Stimulated activated CD4-positive, alpha-beta T cell treated with anti-CD3 and anti-CD28 coated beads, Interleukin-1b, Interleukin-23, amount 100 ng/mL, for 48 hours (primary cell): ENCODE results near the gene LHCGR.
"Not testable (repeated sequence)": the region's sequence is repeated elsewhere in the genome, so short reads cannot be mapped to it uniquely, and the experiment has no call there.

Source experiments
- DNase-seq: peaks from one replicate; pipeline ENCODE4 v3.0.0-alpha.2; 2020

LHCGR gene

DNA sequence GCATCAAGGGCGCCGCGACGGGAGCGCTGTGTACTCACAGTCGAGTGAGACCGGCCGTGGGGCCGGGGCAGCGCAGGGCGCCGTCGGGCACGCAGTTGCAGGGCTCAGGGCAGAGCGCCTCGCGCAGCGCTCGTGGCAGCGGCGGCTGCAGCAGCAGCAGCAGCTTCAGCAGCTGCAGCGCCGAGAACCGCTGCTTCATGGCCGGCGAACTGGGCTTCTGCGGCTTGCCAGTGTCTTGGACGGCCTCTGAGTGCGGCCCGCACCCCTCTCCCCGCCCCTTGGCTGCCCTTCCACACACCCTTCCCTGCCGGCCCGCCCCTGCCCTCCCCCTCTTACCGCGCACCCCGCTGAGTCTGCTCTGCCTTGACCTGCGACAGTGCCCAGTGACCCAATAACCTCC lies at the start of gene LHCGR:
Gene LHCGR (minus strand): TSS at position 252 of the 400 bp plus-strand sequence. CDS start 53 bp downstream, at position 199.
- no peak for DNase-seq

DNA sequence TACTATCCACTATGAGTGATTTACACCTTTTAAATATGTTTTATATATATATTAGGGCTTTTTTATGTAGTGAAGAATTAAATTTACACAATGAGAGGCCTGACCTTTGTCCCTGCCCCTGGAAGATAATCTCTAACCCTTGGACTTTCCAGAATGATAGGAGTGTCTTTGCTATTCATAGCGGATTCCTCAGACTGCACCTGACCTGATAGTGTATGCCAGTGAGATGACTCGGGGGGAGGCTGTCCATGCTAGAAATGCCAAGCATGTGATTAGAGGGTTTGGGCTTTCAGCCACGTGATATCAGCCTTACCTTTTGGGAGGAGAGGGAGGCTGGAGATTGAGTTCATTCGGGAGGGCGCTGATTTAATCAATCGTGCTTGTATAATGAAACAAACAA lies 44.1 kb upstream of the LHCGR start:
- DNase-seq, result no peak

DNA sequence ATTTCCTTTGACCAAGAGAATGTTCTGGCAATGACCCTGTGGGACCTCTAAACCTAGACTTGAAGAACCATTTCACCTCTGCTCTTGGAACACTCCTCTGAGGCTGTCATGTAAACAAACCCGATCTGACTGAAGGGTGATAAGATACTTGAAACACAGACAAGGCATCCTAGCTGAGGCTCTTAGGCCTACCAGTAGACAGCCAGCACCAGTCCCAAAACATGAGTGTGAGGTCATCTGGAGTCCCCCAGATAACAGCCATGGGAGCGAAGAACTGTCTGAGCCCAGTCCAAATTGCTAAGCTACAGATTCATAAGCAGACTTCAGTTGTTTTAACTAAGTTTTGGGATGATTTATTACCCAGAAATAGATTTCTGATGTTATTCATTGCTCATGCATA lies 39.5 kb upstream of the LHCGR start:
- no peak for DNase-seq

DNA sequence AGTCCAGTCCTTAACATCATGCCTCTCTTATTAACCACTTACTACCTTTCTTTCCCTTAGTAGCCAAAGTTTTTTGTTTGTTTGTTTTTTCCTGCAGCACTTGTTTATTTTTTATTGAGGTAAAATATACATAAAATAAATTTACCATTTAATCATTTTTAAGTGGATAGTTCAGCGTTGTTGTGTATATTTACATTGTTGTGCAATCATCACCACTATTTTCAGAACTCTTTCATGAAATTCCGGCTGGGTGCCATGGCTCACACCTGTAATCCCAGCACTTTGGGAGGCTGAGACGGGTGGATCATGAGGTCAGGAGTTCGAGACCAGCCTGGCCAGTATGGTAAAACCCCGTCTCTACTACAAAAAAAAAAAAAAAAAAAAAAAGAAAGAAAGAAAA lies 38.1 kb upstream of the LHCGR start:
- no peak for DNase-seq

DNA sequence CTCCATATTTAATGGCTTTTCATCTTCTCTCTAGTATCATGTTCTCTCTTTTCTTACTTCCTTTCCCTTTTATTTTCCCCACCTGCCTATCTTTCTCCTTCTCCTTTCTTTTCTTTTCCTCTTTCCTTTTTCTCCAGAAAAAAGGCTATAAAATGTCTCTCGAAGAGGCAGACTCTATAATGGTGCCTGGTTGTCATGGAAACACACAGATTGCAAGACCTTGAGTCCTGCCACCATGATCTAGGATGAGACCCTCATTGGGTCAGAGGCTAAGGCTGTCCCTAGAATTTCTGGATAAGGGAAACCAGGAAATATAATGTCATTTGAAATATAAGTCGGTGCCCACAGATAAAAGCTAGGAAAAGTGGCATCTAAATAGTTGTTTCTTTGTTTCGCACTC lies 36.5 kb upstream of the LHCGR start:
- DNase-seq, result no peak

DNA sequence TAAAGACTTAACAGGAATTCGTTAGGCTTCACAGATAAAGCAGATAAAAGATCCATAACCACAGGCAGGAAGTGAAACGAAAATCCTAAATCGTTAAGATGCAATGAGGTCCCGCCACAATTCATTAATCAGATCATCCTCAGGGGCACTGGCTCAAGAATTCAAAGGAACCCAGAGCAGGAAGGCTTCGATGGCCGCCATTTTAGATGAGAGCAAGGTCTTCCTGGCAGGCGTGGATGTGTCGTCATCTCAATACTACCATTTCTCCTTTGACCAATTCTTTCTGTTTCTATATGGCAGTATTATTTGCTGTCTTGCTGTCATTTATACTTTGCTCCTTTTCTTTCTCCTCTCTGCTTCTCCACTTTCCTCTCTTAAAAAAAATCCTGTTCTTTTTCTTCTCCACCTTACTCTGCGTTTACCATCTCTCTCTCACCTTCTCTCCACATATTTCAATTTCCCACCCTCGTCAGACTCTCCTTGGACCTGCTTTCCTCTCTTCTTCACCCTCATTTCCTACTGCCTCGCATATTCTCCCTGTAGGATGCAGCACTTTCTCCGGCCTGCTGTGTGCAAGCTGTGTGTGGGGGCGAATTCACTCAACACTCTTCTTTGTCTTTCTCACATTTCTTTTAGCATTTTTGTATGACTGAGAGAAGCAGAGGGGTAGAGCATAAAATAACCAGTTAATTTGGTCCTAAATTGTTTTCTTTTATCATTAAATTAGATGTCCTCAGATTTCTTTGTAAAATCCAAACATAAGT lies 35.1 kb upstream of the LHCGR start:
- no peak for DNase-seq

DNA sequence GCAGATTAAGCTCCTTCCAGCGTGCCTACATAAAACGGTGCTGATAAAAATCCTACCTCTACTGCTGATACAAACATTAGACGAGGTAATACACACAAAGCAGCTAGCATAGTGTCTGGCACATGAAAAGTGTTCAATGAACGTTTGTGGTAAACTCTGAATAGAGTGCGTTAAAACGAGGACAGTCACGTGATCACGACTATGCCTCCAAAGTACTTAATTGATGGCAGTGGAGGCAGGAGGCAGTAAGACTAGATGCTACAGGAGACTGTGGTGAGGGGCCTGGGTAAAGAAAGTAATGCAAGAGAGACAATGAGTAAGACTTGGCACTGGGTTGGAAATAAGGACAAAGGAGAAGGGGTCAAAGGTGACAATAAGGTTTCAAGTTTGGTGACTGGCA lies 32.1 kb upstream of the LHCGR start:
- DNase-seq, result no peak

DNA sequence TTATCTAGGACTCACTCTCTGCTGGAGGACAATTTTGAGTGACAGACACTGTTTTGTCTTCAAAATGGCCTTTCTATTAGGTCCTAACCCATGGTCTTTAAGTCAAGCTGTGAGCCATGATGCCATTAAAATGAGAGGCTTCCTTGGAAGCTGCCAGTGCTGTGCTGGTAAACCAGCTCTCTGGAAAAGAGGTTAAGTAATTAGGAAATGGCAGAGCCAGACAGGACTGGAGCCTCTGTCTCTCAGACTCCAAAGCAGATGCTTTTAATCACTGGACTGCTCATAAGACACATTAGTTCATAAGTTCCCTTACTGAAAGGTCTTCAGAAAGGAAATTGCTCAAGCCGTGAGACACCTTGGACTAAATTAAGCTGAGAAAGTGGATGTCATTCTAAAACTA lies 25.8 kb upstream of the LHCGR start:
- no peak for DNase-seq

DNA sequence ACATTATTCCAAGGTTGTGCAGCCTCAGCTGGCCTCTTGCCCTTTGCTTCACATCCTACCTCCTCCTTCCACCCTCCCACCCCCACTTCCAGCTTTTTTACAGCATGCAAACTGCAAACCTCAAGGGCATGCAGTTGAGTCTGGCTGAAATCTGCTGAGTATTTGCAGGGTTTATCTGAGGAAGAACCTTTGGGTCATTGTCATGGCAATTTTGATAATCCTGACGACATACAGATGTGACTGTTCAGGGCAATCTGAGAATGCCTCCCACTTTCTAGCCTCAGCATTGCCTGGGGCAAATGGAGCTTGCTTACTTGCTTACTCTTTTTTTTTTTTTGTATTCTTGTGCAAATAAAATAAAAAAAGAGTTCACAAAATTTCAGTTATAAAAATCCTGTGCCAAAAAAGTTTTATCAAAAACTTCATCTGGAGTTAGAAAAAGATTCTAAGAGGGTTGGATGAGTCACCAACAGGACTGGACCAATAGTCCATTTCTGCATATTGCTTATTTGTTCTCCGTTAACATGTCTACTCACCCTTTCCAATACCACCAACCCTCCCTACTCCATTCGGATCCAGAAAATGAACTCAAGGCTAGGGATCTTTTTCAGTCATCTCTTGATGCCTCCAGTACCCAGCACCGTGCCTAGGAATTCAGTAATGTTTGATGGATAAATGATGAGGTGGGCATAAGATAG lies 23.6 kb upstream of the LHCGR start:
- no peak for DNase-seq

DNA sequence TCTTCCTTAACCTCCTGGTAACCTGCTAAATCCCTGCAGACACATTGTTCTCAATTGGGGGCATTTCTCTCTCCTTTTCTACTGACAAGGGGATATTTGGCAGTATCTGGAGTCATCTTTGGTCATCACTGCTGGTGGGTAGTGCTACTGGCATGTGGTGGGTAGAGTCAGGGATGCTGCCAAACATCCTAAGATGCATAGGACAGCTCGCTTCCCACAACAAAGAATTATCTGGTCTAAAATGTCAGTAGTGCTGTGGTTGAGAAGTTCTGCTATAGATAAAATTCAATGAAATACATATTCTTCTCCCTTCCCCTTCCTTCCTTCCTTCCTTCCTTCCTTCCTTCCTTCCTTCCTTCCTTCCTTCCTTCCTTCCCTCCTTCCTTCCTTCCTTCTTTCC lies 18.7 kb upstream of the LHCGR start:
- DNase-seq, result no peak

DNA sequence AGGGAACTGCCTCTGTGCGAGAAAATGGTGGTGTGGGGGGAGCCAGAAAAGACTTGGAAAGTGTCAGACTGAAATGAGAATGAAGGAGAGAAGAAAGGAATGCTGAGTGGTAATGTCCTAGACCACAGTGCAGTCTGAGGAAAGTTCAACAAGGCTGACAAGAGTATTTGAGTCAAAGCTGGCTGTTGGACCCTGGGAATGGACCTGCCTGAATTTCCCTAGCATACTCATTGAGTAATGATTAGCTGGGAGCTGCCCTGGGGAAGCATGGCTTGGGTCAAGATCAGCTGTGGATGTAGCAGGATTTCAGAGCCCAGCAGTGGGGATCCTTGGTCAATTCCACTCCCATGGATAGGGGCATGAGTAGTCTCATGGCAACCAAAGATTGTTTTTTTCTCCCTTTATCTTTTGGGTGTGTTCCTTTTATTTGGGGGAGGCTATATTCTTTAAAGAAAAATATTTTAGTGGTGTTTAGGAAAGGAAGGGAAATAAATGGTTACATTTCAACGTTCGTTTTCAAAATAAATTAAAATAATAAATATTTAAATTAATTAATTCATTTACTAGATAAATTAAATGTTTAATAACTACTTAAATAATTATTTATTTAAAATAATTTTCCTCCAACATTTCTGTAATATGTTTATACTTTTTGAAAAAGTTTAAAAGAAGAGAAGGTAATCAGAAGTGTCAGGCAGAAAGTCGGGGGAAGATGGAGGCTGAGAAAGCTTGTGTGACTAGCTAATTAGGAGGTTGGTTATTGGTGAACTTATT lies 15.9 kb upstream of the LHCGR start:
- no peak for DNase-seq

DNA sequence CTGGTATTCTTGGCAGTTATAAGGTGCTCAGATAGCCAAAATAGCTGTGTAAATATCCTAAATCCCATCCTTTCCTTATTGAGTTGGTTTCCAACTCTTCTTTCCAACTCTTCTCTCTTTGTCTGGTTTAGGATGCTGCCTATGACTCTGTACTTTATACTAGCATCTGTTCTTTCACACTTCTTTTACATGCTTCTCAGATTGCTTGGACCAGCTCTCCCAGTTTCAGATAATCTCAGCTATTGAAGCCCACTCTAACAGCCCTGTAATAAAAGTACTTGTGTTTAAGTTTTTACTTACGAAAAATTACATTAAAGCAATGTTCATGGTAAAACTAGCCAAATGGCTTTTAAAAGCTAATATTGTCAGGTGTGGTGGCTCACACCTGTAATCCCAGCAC lies 14.7 kb upstream of the LHCGR start:
- DNase-seq, result no peak

DNA sequence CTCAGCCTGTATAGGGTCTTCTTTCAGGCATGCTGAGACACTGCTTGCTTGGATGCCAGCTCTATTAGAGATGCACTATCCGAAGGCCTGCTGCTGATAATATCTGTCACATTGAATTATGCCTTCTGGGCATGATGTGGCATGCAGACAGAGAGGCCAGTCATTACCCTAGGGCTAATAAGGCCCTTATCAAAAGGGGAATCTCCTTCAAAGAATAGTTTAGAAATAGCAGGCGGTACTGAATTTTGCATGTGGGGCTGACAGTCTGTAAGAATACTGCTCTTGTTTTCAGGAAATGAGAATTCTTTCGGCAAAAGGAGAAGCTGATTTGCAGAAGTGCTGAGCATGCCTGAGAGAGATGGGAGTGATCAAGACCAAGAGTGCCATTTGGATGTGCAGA lies 13.1 kb upstream of the LHCGR start:
- no peak for DNase-seq

DNA sequence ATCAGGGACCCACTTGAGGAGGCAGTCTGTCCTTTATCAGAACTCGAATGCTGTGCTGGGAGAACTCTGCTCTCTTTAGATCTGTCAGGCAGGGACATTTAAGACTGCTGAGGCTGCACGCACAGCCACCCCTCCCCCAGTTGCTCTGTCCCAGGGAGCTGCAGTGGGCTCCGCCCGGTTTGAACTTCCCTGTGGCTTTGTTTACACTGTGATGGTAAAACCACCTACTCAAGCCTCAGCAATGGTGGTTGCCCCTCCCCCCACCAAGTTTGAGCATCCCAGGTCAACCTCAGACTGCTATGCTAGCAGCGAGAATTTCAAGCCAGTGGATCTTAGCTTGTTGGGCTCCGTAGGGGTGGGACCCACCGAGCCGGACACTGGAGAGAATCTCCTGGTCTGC lies 11.8 kb upstream of the LHCGR start:
- DNase-seq, result no peak

DNA sequence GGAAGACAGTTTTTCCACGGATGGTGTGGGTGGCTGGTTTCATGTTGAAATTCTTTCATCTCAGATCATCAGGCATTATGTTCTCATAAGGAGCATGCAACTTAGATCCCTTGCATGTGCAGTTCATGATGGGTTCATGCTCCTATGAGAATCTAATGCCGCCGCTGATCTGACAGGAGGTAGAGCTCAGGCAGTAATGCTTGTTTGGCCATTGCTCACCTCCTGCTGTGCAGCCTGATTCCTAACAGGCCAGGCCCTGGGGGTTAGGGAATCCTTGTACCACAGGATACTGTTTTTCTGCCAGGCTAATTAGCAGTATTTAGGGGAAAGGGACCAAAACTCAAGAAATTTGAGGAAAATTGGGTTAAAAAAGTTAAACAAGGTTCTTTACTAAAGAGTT lies 5.3 kb upstream of the LHCGR start:
- DNase-seq, result no peak

DNA sequence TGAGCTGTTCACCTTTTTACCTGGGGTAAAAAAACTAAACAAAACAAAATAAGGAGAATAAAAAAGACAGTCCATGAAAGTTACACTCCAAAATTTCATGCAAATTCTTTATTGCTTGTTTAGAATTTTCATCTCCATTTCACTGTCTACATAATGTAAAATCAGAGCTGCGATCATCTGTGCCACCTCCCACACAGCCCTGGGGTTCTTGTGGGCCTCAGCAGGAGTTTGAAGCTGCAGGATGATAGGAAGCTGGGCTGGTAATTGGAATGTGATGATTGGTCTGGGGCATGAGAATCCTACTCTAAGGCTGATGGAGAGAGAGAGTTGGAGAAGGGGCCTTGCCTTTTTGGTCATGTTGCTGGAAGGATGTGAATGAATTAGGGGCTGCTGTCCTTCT lies 4.2 kb upstream of the LHCGR start:
- DNase-seq, result no peak

DNA sequence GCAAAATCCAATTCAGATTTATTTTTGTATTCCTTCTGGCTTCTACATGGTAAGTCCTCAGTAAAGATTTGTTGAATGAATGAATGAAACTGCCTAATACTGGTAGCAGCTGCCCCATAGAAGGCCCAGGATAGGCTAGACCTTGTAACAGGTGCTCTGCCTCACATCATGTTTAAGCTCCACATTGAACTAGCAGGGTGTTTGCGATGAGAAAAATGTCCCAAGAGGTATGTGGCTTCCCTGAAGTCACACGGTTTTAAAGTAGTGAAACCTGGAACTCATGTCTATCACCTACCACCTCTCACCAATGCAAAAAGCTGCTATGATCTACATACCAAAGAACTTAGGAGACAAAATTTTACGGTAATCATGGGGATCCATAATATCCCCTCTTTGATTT lies 765 bp upstream of the LHCGR start:
- no peak for DNase-seq

DNA sequence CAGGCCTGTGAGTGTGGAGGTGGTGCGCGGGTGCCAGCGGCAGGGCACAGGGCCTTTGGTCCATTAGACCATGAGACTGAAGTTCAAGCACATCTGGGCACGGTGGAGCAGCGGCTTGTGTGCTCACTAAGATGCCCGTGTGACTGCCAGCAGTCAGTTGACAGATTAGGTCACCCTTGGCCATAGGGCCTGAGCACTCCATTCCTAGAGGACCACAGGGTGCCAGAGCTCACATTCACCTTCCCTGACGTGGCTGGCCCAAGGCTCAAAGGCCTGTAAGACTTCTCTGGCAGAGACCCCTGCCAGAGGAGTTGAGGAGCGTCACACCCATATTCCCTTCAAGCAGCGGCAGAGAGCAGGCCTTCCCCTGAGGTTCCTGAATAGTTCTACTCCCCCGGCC lies 650 bp downstream of the LHCGR start:
- DNase-seq, result no peak

DNA sequence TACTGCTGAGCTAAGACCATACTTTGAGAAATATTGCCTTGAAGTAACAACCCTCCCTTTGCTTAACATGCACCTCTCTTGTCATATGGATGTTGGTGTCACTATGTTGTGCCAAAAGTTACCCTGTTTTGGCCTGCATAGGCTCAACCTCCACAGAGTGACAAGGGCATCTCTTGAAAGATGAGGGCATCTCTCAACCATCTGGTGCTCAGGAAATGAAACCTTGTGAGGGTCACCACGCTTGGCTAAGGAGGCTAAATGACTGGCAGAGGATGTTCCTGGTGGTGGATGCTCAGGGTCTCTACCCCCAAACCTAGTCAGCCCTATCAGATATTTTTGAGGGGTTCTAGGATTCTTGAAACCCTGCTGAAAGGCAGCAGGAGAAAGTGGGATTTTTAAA lies 2.3 kb downstream of the LHCGR start:
- DNase-seq, result no peak

DNA sequence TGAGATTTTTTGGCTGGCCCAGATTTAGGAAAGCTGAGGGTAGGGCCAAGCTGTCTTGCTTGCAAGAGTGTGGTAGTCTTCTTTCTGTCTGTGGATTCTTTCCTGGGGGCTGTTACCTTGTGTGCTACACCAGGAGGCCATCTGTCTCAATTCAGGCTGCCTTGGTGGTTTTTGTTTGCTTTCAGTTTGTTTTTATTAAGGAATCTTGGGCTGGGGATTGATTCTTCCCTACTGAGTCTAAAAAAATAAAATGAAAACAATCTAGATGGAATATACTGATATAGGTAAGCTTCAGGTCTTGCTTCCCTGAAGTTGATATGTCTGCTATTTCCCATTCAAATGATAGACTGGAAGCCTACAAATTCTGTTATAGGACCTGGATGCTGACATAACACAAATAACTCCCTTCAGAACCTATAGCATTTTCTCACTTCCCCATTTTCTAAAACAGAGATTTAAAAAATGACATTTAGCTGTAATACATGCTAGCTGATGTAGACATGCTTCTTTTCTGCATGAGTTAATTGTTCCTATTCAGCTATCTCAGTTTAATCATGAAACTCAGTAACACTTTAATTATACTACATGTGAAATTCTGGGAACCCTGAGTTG lies 5.3 kb downstream of the LHCGR start:
- no peak for DNase-seq

DNA sequence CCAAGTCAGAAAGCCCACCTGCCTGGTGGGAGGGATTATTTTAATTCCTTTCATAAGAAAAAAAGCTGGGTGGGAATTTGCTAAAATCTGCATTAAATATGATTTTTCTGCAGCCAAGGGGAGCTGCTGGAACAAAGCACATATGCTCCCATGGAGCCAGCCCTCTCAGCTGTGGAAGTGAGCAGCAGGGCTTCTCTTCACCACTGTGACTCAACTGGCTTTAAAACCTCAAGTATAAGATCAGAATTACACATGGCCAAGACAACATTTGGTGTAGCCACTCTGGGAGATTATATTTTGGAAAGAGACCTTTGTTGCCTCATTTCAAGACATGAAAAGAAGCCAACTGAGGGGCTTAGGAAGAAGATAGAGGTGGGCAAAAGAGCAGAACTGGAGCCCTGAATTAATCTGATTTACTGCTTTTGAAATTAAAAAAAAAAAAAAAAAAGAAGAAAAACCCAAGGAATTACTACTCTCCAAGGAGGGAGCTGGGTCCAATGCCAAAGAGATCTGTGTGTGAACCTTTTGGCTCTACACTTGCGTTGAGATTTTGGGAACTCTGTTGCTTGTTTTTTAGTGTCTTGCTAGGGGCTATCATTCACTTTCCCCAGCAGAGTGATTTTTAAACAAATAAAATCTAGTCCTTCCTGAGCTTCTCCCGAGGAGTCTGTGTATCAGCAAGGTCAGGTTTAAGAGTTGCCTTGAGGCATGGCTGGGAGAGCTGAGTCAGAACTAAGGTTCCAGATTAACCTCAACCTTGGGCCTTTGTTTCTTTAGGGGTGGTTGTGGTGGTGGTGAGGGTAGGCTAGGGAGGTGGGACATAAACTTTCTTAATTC lies 6.0 kb downstream of the LHCGR start:
- DNase-seq, result no peak

DNA sequence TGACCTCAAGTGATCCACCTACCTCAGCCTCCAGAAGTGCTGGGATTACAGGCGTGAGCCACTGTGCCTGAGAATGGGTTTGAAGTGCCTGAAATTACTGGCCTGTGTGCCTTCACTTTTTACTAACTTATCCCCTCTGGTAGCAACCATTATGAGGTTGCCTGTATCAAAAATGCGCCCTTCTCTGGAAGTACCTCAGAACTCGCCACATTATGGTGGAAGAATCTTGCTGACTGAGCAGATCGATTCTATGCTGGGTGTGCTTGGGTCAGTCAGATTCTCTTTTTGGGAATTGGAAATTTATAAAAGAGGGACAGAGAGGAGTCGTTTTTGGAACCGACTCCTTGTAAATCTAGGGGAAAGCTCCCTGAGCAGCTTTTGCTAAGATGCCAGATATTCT lies 8.2 kb downstream of the LHCGR start:
- no peak for DNase-seq

DNA sequence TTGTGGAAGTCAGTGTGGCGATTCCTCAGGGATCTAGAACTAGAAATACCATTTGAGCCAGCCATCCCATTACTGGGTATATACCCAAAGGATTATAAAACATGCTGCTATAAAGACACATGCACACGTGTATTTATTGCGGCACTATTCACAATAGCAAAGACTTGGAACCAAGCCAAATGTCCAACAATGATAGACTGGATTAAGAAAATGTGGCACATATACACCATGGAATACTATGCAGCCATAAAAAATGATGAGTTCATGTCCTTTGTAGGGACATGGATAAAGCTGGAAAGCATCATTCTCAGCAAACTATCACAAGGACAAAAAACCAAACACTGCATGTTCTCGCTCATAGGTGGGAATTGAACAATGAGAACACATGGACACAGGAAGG lies 16.3 kb downstream of the LHCGR start:
- not testable (repeated sequence) for DNase-seq
